T-cell (primary cell): ENCODE data around the gene KRTAP5-9. TPM values are rescaled to one million over a fixed set of nuclear protein-coding genes. Genes with fewer than 3 reads are reported as not detected.
A peak's percentile ranks its signal among the peaks of the same experiment; 100 is the strongest.
"Not testable (repeated sequence)": the region's sequence is repeated elsewhere in the genome, so short reads cannot be mapped to it uniquely, and the experiment has no call there.

ENCODE experiments used
- ATAC-seq, 4 experiments: fragments of 200-7000 bp in 3 of 4; fragments of 150-1000 bp in 1 of 4; cut with Tn5 transposase; replicated peaks in 1 of 4; 1 replicate in 3 of 4; 2 replicates in 1 of 4; pipeline ENCODE4 v1.10.0; 2021; ENCODE audit warnings: moderate library complexity in 3 of 4, mild to moderate bottlenecking in 2 of 4, moderate number of reproducible peaks in 1 of 4
- CTCF ChIA-PET, 2 donors: fragments of 300-600 bp; sonication (Branson Sonifier 250); formaldehyde crosslinking; loops; one replicate each; lab custom pipeline; 2022; ENCODE audit warnings: antibody characterized with exemption in 2 of 2; lab: Charles Lee
- POLR2A ChIA-PET, 2 donors: fragments of 300-600 bp; sonication (Branson Sonifier 250); formaldehyde crosslinking; loops; one replicate each; lab custom pipeline; 2022; ENCODE audit warnings: antibody characterized with exemption in 2 of 2; lab: Charles Lee
- DNase-seq, 35 experiments: peaks; one replicate each; pipeline versions ENCODE4 v3.0.0 to v3.0.0-alpha.2; 2013 to 2023
- H3K27ac ChIP-seq: one replicate; pipeline ENCODE4 v1.5.1; 2013; ENCODE audit warnings: low read length
- H3K27me3 ChIP-seq, 2 experiments: replicated peaks in 1 of 2; 1 replicate in 1 of 2; 2 replicates in 1 of 2; pipeline versions ENCODE4 v1.6.1 to v1.7.0; 2013; ENCODE audit warnings: low read length in 1 of 2, mixed read lengths in 1 of 2; ENCODE audit not compliant: control insufficient read depth in 2 of 2, insufficient read depth in 2 of 2; ENCODE audit errors: extremely low read depth in 1 of 2
- H3K36me3 ChIP-seq, 2 donors: 1 replicate in 1 of 2; 2 replicates in 1 of 2; pipeline versions ENCODE4 v1.6.1 to v1.7.0; 2013; ENCODE audit warnings: low read length in 1 of 2; ENCODE audit not compliant: control insufficient read depth in 2 of 2, insufficient read depth in 1 of 2; ENCODE audit errors: extremely low read depth in 1 of 2
- H3K4me1 ChIP-seq, 2 experiments: 1 replicate in 1 of 2; 2 replicates in 1 of 2; pipeline versions ENCODE4 v1.6.1 to v1.7.0; 2013; ENCODE audit warnings: low read length in 2 of 2, mixed read lengths in 1 of 2; ENCODE audit not compliant: insufficient read depth in 2 of 2, control insufficient read depth in 1 of 2; ENCODE audit errors: extremely low read depth in 1 of 2
- H3K4me3 ChIP-seq, 2 donors: 1 replicate in 1 of 2; 2 replicates in 1 of 2; pipeline versions ENCODE4 v1.5.1 to v1.7.0; 2013; ENCODE audit warnings: mild to moderate bottlenecking in 2 of 2, low read length in 1 of 2, moderate library complexity in 1 of 2; ENCODE audit not compliant: control insufficient read depth in 1 of 2; ENCODE audit errors: extremely low read depth in 1 of 2
- H3K9me3 ChIP-seq: 2 replicates; pipeline ENCODE4 v1.7.0; 2013
- H3K27ac Mint-ChIP-seq, 2 donors: one replicate each; pipeline ENCODE4 v1.8.0; 2020 to 2021; ENCODE audit warnings: mild to moderate bottlenecking in 2 of 2, mixed read lengths in 2 of 2
- H3K27me3 Mint-ChIP-seq, 2 donors: one replicate each; pipeline ENCODE4 v1.8.0; 2021 to 2022; ENCODE audit warnings: mixed read lengths in 2 of 2
- H3K36me3 Mint-ChIP-seq: one replicate; pipeline ENCODE4 v1.8.0; 2021; ENCODE audit warnings: mixed read lengths
- H3K4me1 Mint-ChIP-seq, 3 donors: one replicate each; pipeline ENCODE4 v1.8.0; 2020 to 2022; ENCODE audit warnings: mixed read lengths in 3 of 3, mild to moderate bottlenecking in 1 of 3
- H3K4me3 Mint-ChIP-seq, 3 donors: one replicate each; pipeline ENCODE4 v1.8.0; 2020 to 2022; ENCODE audit warnings: mild to moderate bottlenecking in 3 of 3, mixed read lengths in 3 of 3, moderate library complexity in 3 of 3
- H3K9me3 Mint-ChIP-seq, 3 donors: one replicate each; pipeline ENCODE4 v1.8.0; 2020 to 2022; ENCODE audit warnings: mixed read lengths in 3 of 3
- WGBS: methylation state at CpG from one replicate; pipeline ENCODE4 v1.1.5; 2013; ENCODE audit warnings: missing lambda C conversion rate; ENCODE audit not compliant: insufficient coverage; 5-methylcytosine and 5-hydroxymethylcytosine counted together
- total RNA-seq, 35 experiments: library from RNA in 6 of 35; stranded (reverse) in 6 of 35; fragments of 120-200 nt in 1 of 35; gene quantifications; one replicate each; pipeline versions ENCODE4 v1.2.1 to v1.2.4 and lab custom pipeline; 2013 to 2026

KRTAP5-9 gene
- total RNA-seq, 5 donors from 2014 or later (not counting 1 experiment from before 2014, with no cell fraction given), result 0.23 to 0.33 TPM; not detected in 3

- ATAC-seq, result no peak
- DNase-seq, result no peak
- ChIA-PET CTCF (no interaction called here), POLR2A (no interaction called here)
- H3K9me3 ChIP-seq, result no peaks in the 10 kb centered on the region
- Mint-ChIP-seq H3K9me3 (peaks cover 0 to 12% (median 7%) of the 10 kb centered on the region in 3 donors), H3K4me3 (no peak overlapping the region), H3K27me3 (peaks cover 7 to 34% of the 10 kb centered on the region in 2 donors), H3K4me1 (peaks cover 2 to 9% (median 5%) of the 10 kb centered on the region in 3 donors), H3K27ac (no peak overlapping the region), H3K36me3 (peaks cover 5% of the 10 kb centered on the region)
- H3K27ac ChIP-seq, result no peak overlapping the region
- H3K36me3 ChIP-seq, result no peaks in the 10 kb centered on the region
- no peak overlapping the region for H3K4me3 ChIP-seq
- H3K27me3 ChIP-seq, result peaks cover 0 to 32% of the 10 kb centered on the region in 2 experiments
- peaks cover 0 to 3% of the 10 kb centered on the region in 2 experiments for H3K4me1 ChIP-seq
- WGBS, result 92% methylated on average over 5 of the region's 11 CpGs
These were observed 9.2 kb upstream of the KRTAP5-9 start for GRCh38 chr11:71539017-71539416.

DNA sequence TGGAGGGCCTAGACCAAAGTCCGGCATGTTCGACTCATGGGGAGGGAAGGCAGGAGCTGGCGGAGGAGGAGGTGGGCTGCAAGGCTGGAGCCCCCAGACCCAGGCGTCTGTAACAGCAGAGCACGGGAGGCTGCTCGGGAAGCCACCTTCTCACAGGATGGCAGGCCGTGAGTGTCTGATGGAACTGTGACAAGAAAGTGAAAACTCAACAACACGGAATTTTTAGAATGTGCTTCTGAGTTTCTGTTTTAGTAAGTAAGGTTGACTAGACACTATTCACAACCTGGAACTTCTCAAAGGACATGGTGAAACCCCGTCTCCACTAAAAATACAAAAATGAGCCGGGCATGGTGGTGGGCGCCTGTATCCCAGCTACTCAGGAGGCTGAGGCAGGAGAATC is 8.2 kb upstream of the KRTAP5-9 start:
- DNase-seq, H3K36me3 Mint-ChIP-seq, POLR2A ChIA-PET, H3K4me3 Mint-ChIP-seq, H3K4me3 ChIP-seq, H3K36me3 ChIP-seq, ATAC-seq, H3K4me1 ChIP-seq, H3K9me3 ChIP-seq, CTCF ChIA-PET, H3K27ac ChIP-seq, H3K27ac Mint-ChIP-seq: not testable (repeated sequence)
- H3K27me3 Mint-ChIP-seq, result peaks cover 7 to 34% of the 10 kb centered on the region in 2 donors
- 39% methylated on average over 4 of the region's 11 CpGs for WGBS
- peaks cover 2 to 14% (median 10%) of the 10 kb centered on the region in 3 donors for H3K4me1 Mint-ChIP-seq
- peaks cover 0 to 12% (median 7%) of the 10 kb centered on the region in 3 donors for H3K9me3 Mint-ChIP-seq
- peaks cover 0 to 32% of the 10 kb centered on the region in 2 experiments for H3K27me3 ChIP-seq

GRCh38 chr11:71540521-71541304 is 7.5 kb upstream of the KRTAP5-9 start:
- H3K4me3 Mint-ChIP-seq, ATAC-seq, H3K4me1 ChIP-seq, H3K4me3 ChIP-seq, H3K27ac ChIP-seq, H3K36me3 ChIP-seq, H3K9me3 ChIP-seq, DNase-seq, H3K27ac Mint-ChIP-seq, H3K36me3 Mint-ChIP-seq, POLR2A ChIA-PET: not testable (repeated sequence)
- Mint-ChIP-seq H3K4me1 (peaks cover 2 to 14% (median 10%) of the 10 kb centered on the region in 3 donors), H3K9me3 (peaks cover 0 to 12% (median 7%) of the 10 kb centered on the region in 3 donors), H3K27me3 (peaks cover 7 to 34% of the 10 kb centered on the region in 2 donors)
- H3K27me3 ChIP-seq, result peaks cover 0 to 36% of the 10 kb centered on the region in 2 experiments
- WGBS, result 75% methylated on average over 6 of the region's 9 CpGs
- CTCF ChIA-PET, result interaction anchor here in 1 of 2 donors (0.6 kb wide), 1 partner anchor 10 kb away, joined by 4 read pairs; no protein-coding TSS in a partner anchor

DNA sequence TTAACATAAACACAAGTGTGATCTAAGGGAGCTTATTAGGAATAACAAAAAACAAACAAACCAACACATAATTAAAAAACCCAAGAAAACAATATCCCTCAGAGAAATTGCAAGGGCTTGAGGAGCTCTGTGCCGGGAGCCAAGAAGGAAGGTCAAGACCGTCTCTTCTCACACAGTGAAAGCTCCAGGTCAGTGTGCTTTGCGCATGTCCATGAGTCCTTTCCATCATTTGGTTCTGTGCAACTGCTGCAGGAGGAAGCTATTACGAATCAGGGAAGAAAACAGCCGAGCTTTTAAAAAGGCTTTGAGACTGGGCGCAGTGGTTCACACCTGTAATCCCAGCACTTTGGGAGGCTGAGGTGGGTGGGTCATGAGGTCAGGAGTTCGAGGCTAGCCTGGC is 5.8 kb upstream of the KRTAP5-9 start:
- peaks cover 6 to 33% of the 10 kb centered on the region in 2 donors for H3K27me3 Mint-ChIP-seq
- WGBS, result 75% methylated on average over 4 of the region's 7 CpGs
- peaks cover 7 to 12% (median 7%) of the 10 kb centered on the region in 3 donors for H3K9me3 Mint-ChIP-seq
- H3K27ac Mint-ChIP-seq, result no peak overlapping the region
- no peak overlapping the region for H3K27ac ChIP-seq
- no peaks in the 10 kb centered on the region for H3K9me3 ChIP-seq
- H3K4me3 ChIP-seq, result no peak overlapping the region
- ChIA-PET POLR2A (no interaction called here), CTCF (no interaction called here)
- H3K4me1 Mint-ChIP-seq, result peaks cover 2 to 14% (median 10%) of the 10 kb centered on the region in 3 donors
- peaks cover 0 to 47% of the 10 kb centered on the region in 2 experiments for H3K27me3 ChIP-seq
- DNase-seq (no peak), ATAC-seq (no peak)
- peaks cover 5% of the 10 kb centered on the region for H3K36me3 Mint-ChIP-seq
- peaks cover 0 to 3% of the 10 kb centered on the region in 2 experiments for H3K4me1 ChIP-seq
- no peaks in the 10 kb centered on the region for H3K36me3 ChIP-seq
- no peak overlapping the region for H3K4me3 Mint-ChIP-seq

GRCh38 chr11:71542879-71543777 is 5.1 kb upstream of the KRTAP5-9 start:
- no peak overlapping the region for H3K27ac ChIP-seq
- no peaks in the 10 kb centered on the region for H3K36me3 ChIP-seq
- H3K4me3 ChIP-seq, result no peak overlapping the region
- Mint-ChIP-seq H3K27me3 (peaks cover 12 to 39% of the 10 kb centered on the region in 2 donors), H3K36me3 (peaks cover 5% of the 10 kb centered on the region), H3K27ac (no peak overlapping the region), H3K4me3 (no peak overlapping the region), H3K9me3 (peaks cover 7 to 12% (median 7%) of the 10 kb centered on the region in 3 donors), H3K4me1 (peaks cover 2 to 14% (median 10%) of the 10 kb centered on the region in 3 donors)
- POLR2A ChIA-PET, result no interaction called here
- H3K9me3 ChIP-seq, result no peaks in the 10 kb centered on the region
- DNase-seq (no peak), ATAC-seq (no peak)
- 64% methylated on average over 13 of the region's 15 CpGs for WGBS
- H3K4me1 ChIP-seq, result peaks cover 0 to 3% of the 10 kb centered on the region in 2 experiments
- CTCF ChIA-PET, result no interaction called here
- peaks cover 0 to 53% of the 10 kb centered on the region in 2 experiments for H3K27me3 ChIP-seq

- Histone ChIP-seq H3K27me3 (peaks cover 0 to 56% of the 10 kb centered on the region in 2 experiments), H3K4me3 (no peak overlapping the region), H3K36me3 (no peaks in the 10 kb centered on the region), H3K9me3 (no peaks in the 10 kb centered on the region), H3K4me1 (peaks cover 0 to 3% of the 10 kb centered on the region in 2 experiments), H3K27ac (no peak overlapping the region)
- ATAC-seq, result no peak
- CTCF ChIA-PET, result no interaction called here
- Mint-ChIP-seq H3K27me3 (peaks cover 16 to 41% of the 10 kb centered on the region in 2 donors), H3K4me3 (no peak overlapping the region), H3K9me3 (peaks cover 7 to 12% (median 7%) of the 10 kb centered on the region in 3 donors), H3K27ac (no peak overlapping the region), H3K36me3 (peaks cover 5% of the 10 kb centered on the region), H3K4me1 (peaks cover 2 to 14% (median 10%) of the 10 kb centered on the region in 3 donors)
- 8% methylated on average over 4 of the region's 8 CpGs for WGBS
- POLR2A ChIA-PET, result no interaction called here
- peak in 1 of 35 experiments; percentile 6 for DNase-seq
These were observed 4.4 kb upstream of the KRTAP5-9 start for GRCh38 chr11:71543866-71544265.
